Vagina (tissue), 2 donors: ENCODE results near the gene ZSWIM6.

Experiments used
- POLR2A ChIP-seq, 2 donors: fragments of 450-650 bp; IDR thresholded peaks; one replicate each; pipeline ENCODE4 v1.6.1; 2017; ENCODE audit warnings: antibody characterized with exemption in 2 of 2, mild to moderate bottlenecking in 2 of 2, moderate library complexity in 2 of 2
- TF ChIP-seq, protein P1 (sequence below), 3 experiments: fragments of 450-650 bp in 2 of 3; fragments of 200-600 bp in 1 of 3; sonication (generic) in 1 of 3; IDR thresholded peaks; one replicate each; pipeline ENCODE4 v1.5.1; 2017 to 2019; ENCODE audit warnings: antibody characterized with exemption in 3 of 3, mild to moderate bottlenecking in 2 of 3, moderate library complexity in 2 of 3

DNA sequence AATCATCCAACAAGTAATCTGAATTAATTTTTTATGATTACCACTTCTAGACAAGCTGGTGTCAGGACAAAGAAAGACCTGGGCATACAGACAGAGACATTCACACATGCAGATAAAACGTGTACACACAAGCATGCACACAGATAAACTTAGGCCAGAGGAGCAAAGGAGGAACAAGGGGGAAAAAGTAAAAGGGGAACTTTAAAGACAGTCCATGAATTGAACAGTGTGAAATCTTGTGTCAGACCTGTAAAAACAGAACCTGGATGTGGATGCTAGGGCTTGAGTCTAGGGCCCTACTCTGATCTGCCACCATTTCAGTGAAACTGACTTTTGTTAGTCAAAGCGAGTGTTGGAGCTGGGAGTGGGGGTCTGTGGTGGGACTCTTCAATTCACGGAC is 11.2 kb upstream of the ZSWIM6 start:
- TF ChIP-seq, protein P1, sequence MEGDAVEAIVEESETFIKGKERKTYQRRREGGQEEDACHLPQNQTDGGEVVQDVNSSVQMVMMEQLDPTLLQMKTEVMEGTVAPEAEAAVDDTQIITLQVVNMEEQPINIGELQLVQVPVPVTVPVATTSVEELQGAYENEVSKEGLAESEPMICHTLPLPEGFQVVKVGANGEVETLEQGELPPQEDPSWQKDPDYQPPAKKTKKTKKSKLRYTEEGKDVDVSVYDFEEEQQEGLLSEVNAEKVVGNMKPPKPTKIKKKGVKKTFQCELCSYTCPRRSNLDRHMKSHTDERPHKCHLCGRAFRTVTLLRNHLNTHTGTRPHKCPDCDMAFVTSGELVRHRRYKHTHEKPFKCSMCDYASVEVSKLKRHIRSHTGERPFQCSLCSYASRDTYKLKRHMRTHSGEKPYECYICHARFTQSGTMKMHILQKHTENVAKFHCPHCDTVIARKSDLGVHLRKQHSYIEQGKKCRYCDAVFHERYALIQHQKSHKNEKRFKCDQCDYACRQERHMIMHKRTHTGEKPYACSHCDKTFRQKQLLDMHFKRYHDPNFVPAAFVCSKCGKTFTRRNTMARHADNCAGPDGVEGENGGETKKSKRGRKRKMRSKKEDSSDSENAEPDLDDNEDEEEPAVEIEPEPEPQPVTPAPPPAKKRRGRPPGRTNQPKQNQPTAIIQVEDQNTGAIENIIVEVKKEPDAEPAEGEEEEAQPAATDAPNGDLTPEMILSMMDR (IDR thresholded peaks at IDR 0.05): no peak
- no peak for TF ChIP-seq POLR2A (IDR thresholded peaks at IDR 0.05)
